NCI-H2227 treated with DMSO at 0.1 percent for 48 hours (cell line): Measurements from ENCODE around the gene CLEC16A.

ENCODE experiments used
- DNase-seq: peaks from one replicate; lab custom pipeline; 2025; lab: John Stamatoyannopoulos, UW

Gene CLEC16A

GRCh38 chr16:11158018-11158417 is 213.7 kb downstream of the CLEC16A start:
- DNase-seq: no peak

DNA sequence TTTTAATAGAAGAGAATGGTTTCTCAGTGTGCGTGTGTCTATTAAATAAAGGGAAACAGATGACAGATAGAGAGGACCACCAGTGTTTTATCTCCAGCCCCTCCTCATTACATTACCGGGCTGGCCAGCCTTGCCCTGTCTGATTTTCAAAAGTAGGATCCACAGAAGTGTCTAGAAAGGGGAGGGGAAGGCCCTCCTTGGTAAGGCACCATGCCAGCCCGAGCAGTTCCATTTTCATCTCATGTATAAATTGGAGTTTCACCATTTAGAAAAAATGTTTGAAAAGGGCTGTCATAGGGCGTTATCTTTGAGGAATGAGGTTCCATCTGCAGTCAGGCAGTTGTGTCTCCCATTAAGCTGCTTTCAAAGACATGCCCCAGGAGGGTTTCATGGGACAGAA is 214.9 kb downstream of the CLEC16A start:
- no peak for DNase-seq

DNA sequence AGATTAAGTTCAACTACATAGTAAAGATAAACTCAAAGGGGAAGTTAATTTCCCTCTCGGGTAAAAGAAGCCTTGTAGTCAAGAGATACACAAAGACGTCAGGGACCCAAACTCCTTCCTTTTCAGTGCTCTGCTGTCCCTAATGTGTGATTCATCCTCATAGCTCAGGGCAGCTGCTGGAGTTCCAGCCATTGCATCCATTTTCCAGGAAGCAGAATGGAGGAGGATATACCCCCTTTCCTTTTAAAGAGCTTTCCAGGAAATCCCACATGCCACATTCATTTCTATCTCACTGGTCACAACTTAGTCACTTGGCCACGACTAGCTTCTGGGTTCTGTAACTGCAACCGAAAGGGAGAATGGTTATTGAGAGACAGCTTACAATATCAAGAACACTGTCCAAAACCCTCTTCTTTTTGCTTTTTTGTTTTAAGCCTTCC is 216.3 kb downstream of the CLEC16A start:
- no peak for DNase-seq

GRCh38 chr16:11161439-11161838 is 217.1 kb downstream of the CLEC16A start:
- DNase-seq: no peak

DNA sequence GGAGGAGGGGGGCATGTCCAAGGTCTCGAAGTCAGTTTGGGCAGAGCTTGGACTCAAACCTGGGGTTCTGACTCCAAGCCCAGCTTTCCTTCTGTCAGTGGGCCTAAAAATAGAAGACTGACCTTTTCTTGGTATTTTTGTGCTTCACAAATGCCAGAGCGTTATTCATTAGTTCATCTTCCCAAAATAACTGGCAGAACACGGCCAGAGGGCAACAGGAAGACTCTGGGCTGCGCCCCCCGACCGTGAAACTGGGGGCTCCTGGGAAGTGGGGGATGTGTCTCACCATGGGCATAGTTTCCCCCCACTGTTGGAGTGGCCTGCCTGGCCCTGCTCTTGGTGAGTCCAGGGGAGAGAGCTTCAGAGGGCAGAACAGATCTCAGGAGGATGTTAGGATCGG is 217.6 kb downstream of the CLEC16A start:
- DNase-seq: no peak

DNA sequence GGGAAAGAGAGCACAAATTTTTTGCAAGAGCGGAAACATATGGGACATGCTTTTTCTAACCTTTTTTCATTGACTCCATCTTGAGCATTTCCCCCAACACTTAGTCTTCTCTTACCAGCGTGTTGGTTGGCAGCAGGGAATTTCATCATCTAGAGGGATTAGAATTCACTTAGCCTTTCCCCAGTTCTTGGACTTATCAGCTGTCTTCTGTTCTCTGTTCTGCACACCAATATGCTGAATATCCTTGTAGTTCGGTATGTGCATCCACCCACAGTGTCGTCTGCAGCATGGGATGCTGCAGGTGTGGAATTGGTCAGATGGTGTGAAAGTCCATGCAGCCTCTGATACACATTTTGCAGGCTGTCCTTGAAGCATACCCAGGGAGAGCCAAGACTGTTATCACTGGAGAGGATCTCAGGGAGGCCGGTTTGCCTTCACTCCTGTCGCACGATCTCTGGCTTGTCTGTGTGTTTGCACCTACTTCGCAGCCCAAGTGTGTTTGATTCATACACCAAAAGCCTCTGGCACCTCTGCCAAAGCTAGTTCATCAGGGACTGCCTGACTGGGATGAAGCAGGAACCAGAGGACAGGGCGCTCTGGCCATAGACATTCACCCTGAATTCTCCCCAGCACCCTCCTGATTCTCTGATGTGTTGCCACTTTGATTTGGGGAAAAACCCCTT is 218.4 kb downstream of the CLEC16A start:
- no peak for DNase-seq

DNA sequence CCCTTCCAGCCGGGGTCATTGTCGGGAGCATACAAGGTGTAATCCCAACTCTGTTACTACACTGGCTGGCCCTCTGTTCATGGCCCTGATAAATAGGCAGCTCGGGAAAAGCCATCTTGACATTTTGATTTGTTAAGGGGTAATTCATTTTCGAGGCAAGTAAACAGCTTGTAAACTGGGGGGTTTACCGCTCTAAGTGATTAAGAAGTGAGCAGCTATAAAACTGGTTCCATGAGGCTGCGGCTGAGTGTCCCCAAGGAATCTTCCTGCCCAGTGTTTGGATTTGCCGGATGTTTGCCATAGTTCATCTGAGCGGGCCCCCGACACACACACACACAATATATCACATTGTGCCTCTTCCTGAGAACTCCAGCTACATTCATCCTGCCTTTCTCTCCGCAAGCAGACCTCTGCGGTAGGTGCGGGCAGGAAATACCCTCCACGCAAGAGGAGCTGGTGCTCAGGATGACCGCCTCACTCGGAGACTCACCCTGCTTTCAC is 219.4 kb downstream of the CLEC16A start:
- DNase-seq: no peak

GRCh38 chr16:11164482-11165270 is 220.3 kb downstream of the CLEC16A start:
- no peak for DNase-seq

GRCh38 chr16:11165349-11165748 is 221.0 kb downstream of the CLEC16A start:
- no peak for DNase-seq

DNA sequence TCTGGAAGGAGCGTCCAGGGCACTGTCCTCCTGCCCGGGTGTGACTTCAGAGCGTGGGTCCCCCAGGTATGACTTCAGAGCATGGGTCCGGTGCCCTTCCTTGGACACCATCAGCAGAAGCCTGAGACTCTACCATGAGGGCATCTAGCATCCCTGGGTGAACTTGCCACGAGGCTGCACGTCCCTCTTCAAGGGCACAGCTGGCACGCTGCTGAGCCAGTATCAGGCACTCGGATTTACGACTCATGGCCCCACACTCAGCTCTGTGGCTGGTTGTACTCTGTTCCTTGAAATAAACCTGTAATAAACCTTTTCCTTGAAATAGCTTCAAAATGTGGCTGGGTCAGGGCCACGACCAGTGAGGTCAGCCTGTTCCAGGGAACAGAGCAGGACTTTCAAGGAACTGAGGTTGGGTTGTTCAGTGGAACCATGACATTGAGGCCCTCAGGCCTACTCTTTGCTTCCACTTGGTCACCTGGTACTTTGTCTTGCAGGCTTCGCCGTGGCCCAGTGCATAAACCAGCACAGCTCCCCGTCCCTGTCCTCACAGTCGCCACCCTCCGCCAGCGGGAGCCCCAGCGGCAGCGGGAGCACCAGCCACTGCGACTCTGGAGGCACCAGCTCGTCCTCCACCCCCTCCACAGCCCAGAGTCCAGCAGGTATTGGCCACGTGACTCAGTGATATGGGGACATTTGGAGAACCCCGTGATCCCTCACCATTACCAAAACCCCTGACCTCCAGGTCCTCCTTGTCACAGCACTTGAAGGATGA is 221.7 kb downstream of the CLEC16A start:
- no peak for DNase-seq

DNA sequence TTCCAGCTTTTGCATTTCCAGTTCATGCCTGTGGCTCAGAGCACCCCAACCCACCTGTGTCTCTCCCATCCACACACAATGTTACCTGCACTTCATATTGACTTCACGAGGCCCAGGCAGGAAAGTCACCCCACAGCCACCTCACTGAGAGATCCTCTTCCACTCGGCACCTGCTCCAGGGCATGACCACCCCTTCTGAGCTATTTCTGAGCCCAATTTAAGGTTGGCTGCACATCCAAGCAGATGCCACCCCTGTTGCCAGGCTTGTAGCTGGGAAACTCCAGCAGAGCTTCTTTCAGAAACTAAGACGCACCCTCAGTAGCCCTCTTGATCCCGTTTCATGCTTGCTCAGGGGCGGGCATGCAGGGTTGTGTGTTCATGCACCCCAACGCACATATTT is 223.2 kb downstream of the CLEC16A start:
- DNase-seq: no peak

- no peak for DNase-seq
Observed at GRCh38 chr16:11168386-11169051, 224.2 kb downstream of the CLEC16A start.

DNA sequence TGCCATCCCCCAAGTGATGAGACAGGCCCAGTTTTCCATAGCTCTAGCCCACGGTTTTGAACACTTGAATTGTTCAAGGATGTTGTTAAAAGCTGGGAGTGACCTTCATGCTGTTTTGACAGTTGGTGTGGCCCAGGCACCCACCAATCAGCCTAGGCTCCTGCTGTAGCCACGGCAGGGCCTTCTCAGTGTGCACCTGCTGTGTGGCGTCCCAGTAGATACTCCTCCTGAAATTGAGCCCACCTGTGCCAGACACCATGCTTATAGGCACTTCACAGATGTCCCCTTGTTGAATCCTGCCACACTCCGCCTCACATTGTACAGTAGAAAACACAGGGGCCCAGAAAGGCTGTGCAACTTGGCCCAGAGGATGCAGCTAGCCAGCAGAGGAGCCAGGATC is 225.3 kb downstream of the CLEC16A start:
- no peak for DNase-seq

DNA sequence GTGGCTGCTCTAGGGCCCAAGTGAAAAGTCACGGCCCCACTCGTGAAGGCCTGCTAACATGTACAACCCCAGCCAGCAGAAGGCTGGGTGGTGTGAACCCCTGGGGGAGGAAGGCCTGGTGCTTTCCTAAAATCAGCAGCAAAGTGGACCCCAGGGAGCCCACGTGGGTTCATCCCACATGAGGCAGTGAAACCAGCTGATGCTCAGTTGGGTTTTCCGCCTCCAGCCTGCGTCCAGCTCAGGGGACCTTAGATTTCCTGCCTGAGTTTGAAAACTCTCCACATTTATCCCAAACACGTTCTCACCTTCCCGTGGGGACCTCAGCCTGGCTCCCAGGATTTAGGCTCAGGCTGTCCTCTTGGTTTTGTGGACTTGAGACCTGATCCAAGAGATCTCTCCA is 225.8 kb downstream of the CLEC16A start:
- DNase-seq: no peak

DNA sequence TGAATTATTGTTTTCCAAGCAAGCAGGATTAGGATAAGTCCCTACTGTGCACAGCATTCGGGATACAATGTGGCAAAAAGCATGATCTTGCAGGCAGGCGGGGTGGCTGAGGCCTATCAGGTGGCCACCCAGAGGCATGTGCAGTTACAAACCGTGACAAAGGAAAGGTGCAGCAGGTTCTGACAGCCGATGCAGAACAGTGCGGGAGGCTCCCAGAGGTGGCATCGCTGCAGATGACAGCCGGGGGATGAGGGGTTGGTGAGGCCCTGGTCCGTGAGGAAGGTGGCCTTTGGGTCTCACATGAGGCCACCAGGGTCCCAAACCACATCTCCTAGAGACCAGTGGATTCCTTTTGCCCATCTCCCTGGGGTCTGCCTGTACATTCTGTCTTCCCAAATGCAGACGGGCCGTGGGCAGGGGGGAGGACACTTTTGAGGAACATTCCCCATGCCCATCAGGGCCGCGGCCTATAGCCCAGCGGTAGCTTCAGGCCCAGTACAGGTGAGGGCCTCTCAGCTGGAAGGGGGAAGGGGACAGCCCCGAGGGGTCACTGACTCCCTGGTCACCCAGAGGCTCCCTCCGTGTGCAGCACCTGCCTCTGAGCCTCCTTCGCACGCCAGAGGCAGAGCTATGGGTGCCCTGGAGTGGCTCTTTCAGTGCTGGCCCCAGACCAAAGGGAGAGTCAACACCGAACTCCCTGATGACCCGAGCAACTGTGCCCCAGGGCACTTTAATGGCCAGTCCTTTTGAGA is 226.5 kb downstream of the CLEC16A start:
- DNase-seq: no peak

- no peak for DNase-seq
Observed at GRCh38 chr16:11171448-11171709, 227.0 kb downstream of the CLEC16A start.

- no peak for DNase-seq
Observed at GRCh38 chr16:11171757-11172299, 227.5 kb downstream of the CLEC16A start.

GRCh38 chr16:11173426-11173825 is 229.1 kb downstream of the CLEC16A start:
- DNase-seq: no peak

GRCh38 chr16:11174141-11174540 is 229.8 kb downstream of the CLEC16A start:
- no peak for DNase-seq

DNA sequence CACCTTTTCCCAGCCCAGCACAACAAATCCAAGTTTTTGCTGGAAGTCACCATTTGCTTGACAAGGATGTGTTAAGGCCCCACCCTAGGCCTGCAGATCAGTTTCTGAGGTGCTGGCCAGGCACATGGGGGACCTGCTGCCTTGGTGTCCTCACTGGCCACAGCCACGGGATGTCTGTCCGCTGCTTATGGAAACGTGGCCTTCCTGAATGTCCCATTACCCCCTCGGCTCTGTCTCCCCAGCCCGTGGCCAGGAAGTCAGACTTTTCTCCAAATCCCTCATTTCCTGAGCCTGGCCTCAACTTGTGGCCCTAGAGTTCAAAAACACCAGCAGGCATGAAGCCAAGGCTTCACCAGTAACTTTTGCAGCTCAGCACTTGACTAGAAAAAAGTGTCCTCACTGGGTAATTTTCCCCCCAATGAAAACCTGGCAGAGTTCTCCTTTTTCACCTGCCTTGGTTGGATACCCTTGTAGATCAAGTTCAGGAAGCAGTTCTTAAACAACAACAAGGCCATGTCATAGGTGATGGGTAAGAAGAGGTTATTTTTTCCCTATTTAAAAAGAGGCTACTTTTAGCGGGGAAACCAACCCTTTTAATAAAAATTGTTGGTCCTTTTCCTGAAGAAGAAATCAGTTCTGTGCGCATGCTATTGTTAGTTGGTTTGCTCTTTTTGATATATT is 230.9 kb downstream of the CLEC16A start:
- no peak for DNase-seq
